ENCODE results near the gene CD19.

- TF ChIP-seq CTCF (conservative IDR thresholded peaks at IDR 0.05 in 1 of 2, IDR thresholded peaks at IDR 0.05 in 1 of 2; ENCODE audit: low read depth in 1 of 2, low read length in 2 of 2) = no peak
- no peak for TF ChIP-seq EZH2 (IDR thresholded peaks at IDR 0.05; ENCODE audit: low read length, missing control alignments)
Observed at GRCh38 chr16:28986046-28986445, 54.3 kb downstream of the CD19 start.
